PC-3 (cell line): Measurements from ENCODE around the gene PRSS1. TPM values are rescaled to one million over a fixed set of nuclear protein-coding genes. Genes with fewer than 3 reads are reported as not detected.

Experiments
- ATAC-seq: fragments of 200-7000 bp; cut with Tn5 transposase; 2 replicates; pipeline ENCODE4 v1.9.1; 2020; ENCODE audit warnings: mild to moderate bottlenecking, moderate library complexity
- BruUV-seq: library from RNA; stranded (reverse); fragments of 400-500 nt; replicated peaks from 2 replicates; lab custom pipeline; 2021; lab: Mats Ljungman, UMichigan
- CTCF ChIA-PET: fragments of 300-600 bp; sonication (Branson Sonifier 250); formaldehyde crosslinking; loops from one replicate; lab custom pipeline; 2022; ENCODE audit warnings: antibody characterized with exemption; lab: Charles Lee
- POLR2A ChIA-PET: fragments of 300-600 bp; sonication (Branson Sonifier 250); formaldehyde crosslinking; loops from one replicate; lab custom pipeline; 2022; ENCODE audit warnings: antibody characterized with exemption; ENCODE audit not compliant: unreplicated experiment; lab: Charles Lee
- DNase-seq: peaks from one replicate; pipeline ENCODE4 v3.0.0-alpha.2; 2015
- H2AFZ ChIP-seq: fragments of 300-600 bp; sonication (generic); 2 replicates; pipeline ENCODE4 v1.6.0; 2016; ENCODE audit warnings: antibody characterized with exemption, low read length
- H3F3A ChIP-seq: fragments of 300-600 bp; sonication (generic); one replicate; pipeline ENCODE4 v1.6.0; 2017; ENCODE audit warnings: antibody characterized with exemption, low read length, control low read depth, mild to moderate bottlenecking; ENCODE audit not compliant: unreplicated experiment
- H3K27ac ChIP-seq: fragments of 300-600 bp; sonication (generic); 2 replicates; pipeline ENCODE4 v1.5.1; 2016; ENCODE audit warnings: mild to moderate bottlenecking, low read length
- H3K27me3 ChIP-seq: fragments of 300-600 bp; sonication (generic); 2 replicates; pipeline ENCODE4 v1.6.1; 2016; ENCODE audit warnings: low read length, mixed read lengths
- H3K36me3 ChIP-seq: fragments of 300-600 bp; sonication (generic); 2 replicates; pipeline ENCODE4 v1.6.1; 2016; ENCODE audit warnings: low read depth, mixed run types, low read length, mixed read lengths
- H3K4me1 ChIP-seq: fragments of 300-600 bp; sonication (generic); 2 replicates; pipeline ENCODE4 v1.5.1; 2016; ENCODE audit warnings: low read length; ENCODE audit not compliant: insufficient read depth
- H3K4me2 ChIP-seq: fragments of 300-600 bp; sonication (generic); 2 replicates; pipeline ENCODE4 v1.6.0; 2016; ENCODE audit warnings: low read length
- H3K4me3 ChIP-seq: fragments of 300-600 bp; sonication (generic); 2 replicates; pipeline ENCODE4 v1.5.1; 2016; ENCODE audit warnings: mild to moderate bottlenecking, low read length, mixed read lengths
- H3K79me2 ChIP-seq: fragments of 300-600 bp; sonication (generic); 2 replicates; pipeline ENCODE4 v1.6.1; 2017; ENCODE audit warnings: low read length, mixed read lengths
- H3K9ac ChIP-seq: fragments of 300-600 bp; sonication (generic); 2 replicates; pipeline ENCODE4 v1.6.0; 2016; ENCODE audit warnings: mild to moderate bottlenecking, low read length
- H3K9me2 ChIP-seq: fragments of 300-600 bp; sonication (generic); replicated peaks from 2 replicates; pipeline ENCODE4 v1.6.1; 2016; ENCODE audit warnings: mixed run types, low read length, mixed read lengths
- H3K9me3 ChIP-seq: fragments of 300-600 bp; sonication (generic); 2 replicates; pipeline ENCODE4 v1.6.1; 2016; ENCODE audit warnings: low read length, mixed read lengths
- H4K20me1 ChIP-seq: fragments of 300-600 bp; sonication (generic); 2 replicates; pipeline ENCODE4 v1.6.1; 2016; ENCODE audit warnings: low read length, mixed read lengths
- EZH2 ChIP-seq: fragments of 300-600 bp; sonication (generic); IDR thresholded peaks from one replicate; pipeline ENCODE4 v1.6.1; 2017; ENCODE audit warnings: antibody characterized with exemption, mild to moderate bottlenecking, low read length; ENCODE audit not compliant: unreplicated experiment
- EZH2phosphoT487 ChIP-seq: fragments of 300-600 bp; sonication (generic); IDR thresholded peaks from 2 replicates; pipeline ENCODE4 v1.6.1; 2018; ENCODE audit warnings: mild to moderate bottlenecking, antibody characterized with exemption, low read length, borderline replicate concordance
- intact Hi-C: fragments of 100-400 bp; cut with micrococcal nuclease; formaldehyde crosslinking; loops from 2 replicates; pipeline ENCODE4 v1.9.0; 2023
- total RNA-seq: library from RNA; depleted of rRNA; stranded (reverse); fragments of >200 nt; gene quantifications from 2 replicates; pipeline ENCODE4 v1.2.3, GENCODE V29; 2014
- TF ChIP-seq, protein P1 (sequence below): fragments of 300-600 bp; sonication (generic); conservative IDR thresholded peaks from 2 replicates; pipeline ENCODE4 v1.5.1; 2017; ENCODE audit warnings: antibody characterized with exemption, low read depth, mild to moderate bottlenecking, low read length

The PRSS1 gene
- total RNA-seq, 1 experiment from 2014 or later, result not detected

DNA sequence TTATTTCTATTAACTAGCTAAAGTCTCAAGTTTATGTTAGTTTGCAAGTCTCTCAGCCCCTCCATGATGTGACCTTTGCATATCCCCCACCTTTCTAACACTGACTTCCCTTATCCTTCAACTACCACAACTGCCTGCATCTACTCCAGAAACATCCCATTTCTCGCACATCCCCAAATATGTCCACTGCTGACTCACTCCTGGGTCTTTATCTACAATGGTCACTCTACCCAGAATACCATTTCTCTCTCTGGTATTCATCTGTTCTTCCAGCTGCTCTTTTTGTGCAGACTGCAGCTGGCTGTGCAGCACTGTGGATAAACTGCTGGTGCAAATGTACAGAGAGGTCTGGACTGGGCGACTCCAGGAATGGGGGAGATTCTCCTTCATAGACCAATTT is 32.7 kb upstream of the PRSS1 start:
- Histone ChIP-seq H3K9me2 (no peaks in the 10 kb centered on the region), H3F3A (no peaks in the 10 kb centered on the region), H3K9me3 (no peaks in the 10 kb centered on the region), H3K27ac (no peak overlapping the region), H3K4me2 (no peak overlapping the region), H3K79me2 (no peaks in the 10 kb centered on the region), H3K4me1 (no peaks in the 10 kb centered on the region), H2AFZ (no peak overlapping the region), H3K36me3 (no peaks in the 10 kb centered on the region), H3K27me3 (peaks cover 36% of the 10 kb centered on the region), H4K20me1 (no peaks in the 10 kb centered on the region), H3K4me3 (no peak overlapping the region), H3K9ac (no peak overlapping the region)
- ChIA-PET POLR2A (no interaction called here), CTCF (interaction anchor here (0.5 kb wide), 1 partner anchor 11 kb away, joined by 3 read pairs; no protein-coding TSS in a partner anchor)
- intact Hi-C loops, result no loop called here
- TF ChIP-seq EZH2phosphoT487, result no peak
- TF ChIP-seq, protein P1, sequence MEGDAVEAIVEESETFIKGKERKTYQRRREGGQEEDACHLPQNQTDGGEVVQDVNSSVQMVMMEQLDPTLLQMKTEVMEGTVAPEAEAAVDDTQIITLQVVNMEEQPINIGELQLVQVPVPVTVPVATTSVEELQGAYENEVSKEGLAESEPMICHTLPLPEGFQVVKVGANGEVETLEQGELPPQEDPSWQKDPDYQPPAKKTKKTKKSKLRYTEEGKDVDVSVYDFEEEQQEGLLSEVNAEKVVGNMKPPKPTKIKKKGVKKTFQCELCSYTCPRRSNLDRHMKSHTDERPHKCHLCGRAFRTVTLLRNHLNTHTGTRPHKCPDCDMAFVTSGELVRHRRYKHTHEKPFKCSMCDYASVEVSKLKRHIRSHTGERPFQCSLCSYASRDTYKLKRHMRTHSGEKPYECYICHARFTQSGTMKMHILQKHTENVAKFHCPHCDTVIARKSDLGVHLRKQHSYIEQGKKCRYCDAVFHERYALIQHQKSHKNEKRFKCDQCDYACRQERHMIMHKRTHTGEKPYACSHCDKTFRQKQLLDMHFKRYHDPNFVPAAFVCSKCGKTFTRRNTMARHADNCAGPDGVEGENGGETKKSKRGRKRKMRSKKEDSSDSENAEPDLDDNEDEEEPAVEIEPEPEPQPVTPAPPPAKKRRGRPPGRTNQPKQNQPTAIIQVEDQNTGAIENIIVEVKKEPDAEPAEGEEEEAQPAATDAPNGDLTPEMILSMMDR, result no peak
- TF ChIP-seq EZH2, result no peak
- no TSS peak for BruUV-seq
- no peak for ATAC-seq
- DNase-seq, result no peak

DNA sequence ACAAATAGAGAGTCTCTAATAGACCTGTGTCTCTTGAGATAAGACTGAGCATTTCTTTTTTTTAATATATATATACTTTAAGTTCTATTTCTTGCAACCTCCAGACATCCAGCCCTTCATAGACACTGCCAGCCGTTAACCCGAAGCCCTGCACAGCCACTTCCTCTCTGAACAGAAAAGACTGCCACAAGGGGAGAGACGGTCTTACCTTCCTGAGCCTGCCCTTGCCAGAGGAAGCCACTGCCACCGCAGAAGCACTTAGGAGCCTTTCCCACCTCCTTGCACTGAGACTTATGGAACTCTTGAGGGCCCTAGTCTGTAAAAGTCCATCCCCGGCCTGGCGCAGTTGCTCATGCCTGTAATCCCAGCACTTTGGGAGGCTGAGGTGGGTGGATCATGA is 31.8 kb upstream of the PRSS1 start:
- Histone ChIP-seq H3K27ac (no peak overlapping the region), H3F3A (no peaks in the 10 kb centered on the region), H3K4me3 (no peak overlapping the region), H3K9ac (no peak overlapping the region), H3K36me3 (no peaks in the 10 kb centered on the region), H3K4me2 (no peak overlapping the region), H3K9me3 (no peaks in the 10 kb centered on the region), H3K9me2 (no peaks in the 10 kb centered on the region), H2AFZ (no peak overlapping the region), H3K27me3 (peaks cover 44% of the 10 kb centered on the region), H4K20me1 (no peaks in the 10 kb centered on the region), H3K4me1 (no peaks in the 10 kb centered on the region), H3K79me2 (no peaks in the 10 kb centered on the region)
- CTCF ChIA-PET, result no interaction called here
- intact Hi-C loops, result no loop called here
- DNase-seq (no peak), ATAC-seq (no peak)
- BruUV-seq, result no TSS peak
- POLR2A ChIA-PET, result no interaction called here
- TF ChIP-seq EZH2 (no peak), EZH2phosphoT487 (no peak)
- TF ChIP-seq, protein P1, result no peak

DNA sequence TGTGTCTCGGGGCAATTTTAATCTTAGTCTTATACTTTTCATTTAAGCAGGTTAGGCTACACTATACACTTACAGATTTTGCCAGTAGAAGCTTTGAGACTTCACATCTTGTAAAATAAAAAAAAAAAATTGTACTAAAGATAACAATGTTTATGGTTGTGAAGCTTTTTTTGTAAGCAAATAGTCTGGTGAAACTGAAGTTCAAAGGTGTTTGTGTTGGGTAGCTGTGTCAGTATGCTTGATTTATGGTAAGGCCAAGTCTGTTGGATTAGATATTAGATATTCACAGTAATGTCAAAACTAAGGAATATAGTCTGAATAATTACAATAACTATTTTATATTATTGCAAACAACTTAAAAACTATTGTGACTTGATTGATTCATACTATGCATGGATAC is 31.0 kb upstream of the PRSS1 start:
- intact Hi-C loops, result no loop called here

More for the DNA sequence above, 31.0 kb upstream of the PRSS1 start:
- TF ChIP-seq EZH2, result no peak
- no peak for TF ChIP-seq EZH2phosphoT487
- TF ChIP-seq, protein P1, result no peak
- H3F3A ChIP-seq, result no peaks in the 10 kb centered on the region
- no peaks in the 10 kb centered on the region for H3K9me3 ChIP-seq
- no peaks in the 10 kb centered on the region for H3K36me3 ChIP-seq
- POLR2A ChIA-PET, result no interaction called here
- no TSS peak for BruUV-seq
- H3K4me3 ChIP-seq, result no peak overlapping the region
- CTCF ChIA-PET, result interaction anchor here (0.5 kb wide), 1 partner anchor 150 kb away, joined by 3 read pairs; no protein-coding TSS in a partner anchor
- no peaks in the 10 kb centered on the region for H3K4me1 ChIP-seq
- H3K9ac ChIP-seq, result no peak overlapping the region
- no peak overlapping the region for H3K4me2 ChIP-seq
- H3K9me2 ChIP-seq, result no peaks in the 10 kb centered on the region
- H3K27ac ChIP-seq, result no peak overlapping the region
- no peaks in the 10 kb centered on the region for H4K20me1 ChIP-seq
- H3K79me2 ChIP-seq, result no peaks in the 10 kb centered on the region
- H3K27me3 ChIP-seq, result peaks cover 51% of the 10 kb centered on the region
- DNase-seq (no peak), ATAC-seq (no peak)
- no peak overlapping the region for H2AFZ ChIP-seq
